SH-SY5Y (cell line): ENCODE data around the gene ARMC9.

Experiments used
- GATA2 ChIP-seq: IDR thresholded peaks from 2 replicates; pipeline ENCODE4 v1.6.1; 2011; ENCODE audit warnings: mild to moderate bottlenecking, low read depth, low read length
- GATA3 ChIP-seq: IDR thresholded peaks from 2 replicates; pipeline ENCODE4 v1.6.1; 2011; ENCODE audit warnings: low read depth, mild to moderate bottlenecking, low read length, moderate library complexity

DNA sequence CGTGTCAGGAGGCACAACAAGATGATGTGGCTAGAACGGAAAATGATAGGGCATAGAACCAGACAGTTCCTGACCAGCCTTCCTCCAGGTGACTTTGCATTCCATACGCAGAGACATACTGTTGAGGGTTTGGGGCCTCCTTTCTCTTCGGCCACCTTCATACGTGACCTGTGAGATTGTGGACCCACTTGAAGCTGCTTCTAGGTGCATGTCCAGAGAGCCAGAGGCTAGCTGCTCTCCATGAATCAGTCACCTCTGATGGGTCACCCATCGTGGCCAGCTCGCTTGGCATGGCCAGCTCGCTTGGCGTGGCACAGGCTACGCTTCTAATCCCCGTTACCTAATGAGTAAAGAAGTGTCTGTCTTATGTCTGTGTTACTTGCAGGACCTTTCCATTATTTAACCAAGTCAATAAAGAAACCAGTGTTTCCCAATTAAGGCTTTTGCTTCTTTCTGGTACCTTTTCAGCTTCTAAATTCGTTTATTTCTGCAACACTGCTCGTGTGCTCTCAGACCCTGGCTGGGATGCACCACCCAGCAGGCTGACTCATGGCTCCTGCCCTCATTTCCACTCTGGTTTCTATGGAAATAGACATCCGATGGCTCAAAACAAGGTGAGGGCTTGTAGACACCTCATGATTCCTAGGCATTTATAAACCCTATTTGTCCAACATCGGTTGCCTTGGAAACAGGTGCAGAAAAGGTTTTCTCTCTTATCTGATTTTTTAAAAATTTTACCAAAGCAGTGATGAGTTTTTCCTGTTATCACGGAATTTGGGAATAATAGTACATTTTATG is 110.4 kb downstream of the ARMC9 start:
- TF ChIP-seq GATA3 = no peak
- no peak for TF ChIP-seq GATA2
